ENCODE data around the gene FCER2.

DNA sequence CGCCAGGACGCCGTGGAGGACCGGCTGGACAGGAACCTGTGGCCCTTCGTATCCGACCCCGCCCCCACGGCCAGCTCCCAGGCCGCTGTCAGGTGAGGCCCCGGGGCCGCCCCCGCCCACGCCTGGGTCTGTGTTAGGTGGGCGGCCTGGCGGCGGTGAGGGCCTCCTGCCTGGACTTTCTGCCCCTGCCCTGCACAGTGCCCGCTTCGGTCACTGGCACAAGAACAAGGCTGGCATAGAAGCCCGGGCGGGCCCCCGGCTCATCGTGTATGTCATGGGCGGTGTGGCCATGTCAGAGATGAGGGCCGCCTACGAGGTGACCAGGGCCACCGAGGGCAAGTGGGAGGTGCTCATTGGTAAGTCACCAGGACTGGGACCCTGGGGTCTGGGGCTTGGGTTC is 54.8 kb downstream of the FCER2 start:
- TF ChIP-seq, protein P1, sequence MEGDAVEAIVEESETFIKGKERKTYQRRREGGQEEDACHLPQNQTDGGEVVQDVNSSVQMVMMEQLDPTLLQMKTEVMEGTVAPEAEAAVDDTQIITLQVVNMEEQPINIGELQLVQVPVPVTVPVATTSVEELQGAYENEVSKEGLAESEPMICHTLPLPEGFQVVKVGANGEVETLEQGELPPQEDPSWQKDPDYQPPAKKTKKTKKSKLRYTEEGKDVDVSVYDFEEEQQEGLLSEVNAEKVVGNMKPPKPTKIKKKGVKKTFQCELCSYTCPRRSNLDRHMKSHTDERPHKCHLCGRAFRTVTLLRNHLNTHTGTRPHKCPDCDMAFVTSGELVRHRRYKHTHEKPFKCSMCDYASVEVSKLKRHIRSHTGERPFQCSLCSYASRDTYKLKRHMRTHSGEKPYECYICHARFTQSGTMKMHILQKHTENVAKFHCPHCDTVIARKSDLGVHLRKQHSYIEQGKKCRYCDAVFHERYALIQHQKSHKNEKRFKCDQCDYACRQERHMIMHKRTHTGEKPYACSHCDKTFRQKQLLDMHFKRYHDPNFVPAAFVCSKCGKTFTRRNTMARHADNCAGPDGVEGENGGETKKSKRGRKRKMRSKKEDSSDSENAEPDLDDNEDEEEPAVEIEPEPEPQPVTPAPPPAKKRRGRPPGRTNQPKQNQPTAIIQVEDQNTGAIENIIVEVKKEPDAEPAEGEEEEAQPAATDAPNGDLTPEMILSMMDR (IDR thresholded peaks at IDR 0.05 in 8 of 11, conservative IDR thresholded peaks at IDR 0.05 in 3 of 11), result no peak
- no peak for TF ChIP-seq POLR2A (IDR thresholded peaks at IDR 0.05)
